GM19452 (cell line): ENCODE results near the gene MAGI1.

Experiments used
- ATAC-seq: cut with Tn5 transposase; IDR thresholded peaks from one replicate; pipeline ENCODE4 v1.9.1; 2021; ENCODE audit not compliant: unreplicated experiment

Gene MAGI1

DNA sequence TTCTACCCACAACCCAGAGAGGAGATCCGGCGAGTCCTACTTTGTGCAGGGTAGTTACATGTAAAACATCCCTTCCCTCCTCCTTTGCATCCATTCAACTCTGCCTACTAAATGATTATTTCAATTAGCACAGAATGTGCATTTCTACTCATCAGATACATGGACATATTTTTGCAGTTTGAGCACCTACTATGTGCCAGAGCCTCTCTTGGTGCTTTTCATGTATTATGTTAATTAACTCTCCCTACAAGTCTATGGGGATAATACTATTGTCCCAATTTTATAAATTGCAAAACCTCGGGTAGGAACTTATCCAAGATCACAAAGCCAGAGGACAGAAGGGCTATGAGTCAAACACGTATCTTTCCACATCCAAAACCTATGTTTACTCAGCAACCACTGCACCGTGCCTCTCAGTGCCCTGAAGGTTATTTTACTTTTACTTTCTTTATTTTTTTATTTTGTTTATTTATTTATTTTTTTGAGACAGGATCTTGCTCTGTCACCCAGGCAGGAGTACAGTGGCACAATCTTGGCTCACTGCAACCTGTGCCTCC is 432.8 kb downstream of the MAGI1 start:
- no peak for ATAC-seq

DNA sequence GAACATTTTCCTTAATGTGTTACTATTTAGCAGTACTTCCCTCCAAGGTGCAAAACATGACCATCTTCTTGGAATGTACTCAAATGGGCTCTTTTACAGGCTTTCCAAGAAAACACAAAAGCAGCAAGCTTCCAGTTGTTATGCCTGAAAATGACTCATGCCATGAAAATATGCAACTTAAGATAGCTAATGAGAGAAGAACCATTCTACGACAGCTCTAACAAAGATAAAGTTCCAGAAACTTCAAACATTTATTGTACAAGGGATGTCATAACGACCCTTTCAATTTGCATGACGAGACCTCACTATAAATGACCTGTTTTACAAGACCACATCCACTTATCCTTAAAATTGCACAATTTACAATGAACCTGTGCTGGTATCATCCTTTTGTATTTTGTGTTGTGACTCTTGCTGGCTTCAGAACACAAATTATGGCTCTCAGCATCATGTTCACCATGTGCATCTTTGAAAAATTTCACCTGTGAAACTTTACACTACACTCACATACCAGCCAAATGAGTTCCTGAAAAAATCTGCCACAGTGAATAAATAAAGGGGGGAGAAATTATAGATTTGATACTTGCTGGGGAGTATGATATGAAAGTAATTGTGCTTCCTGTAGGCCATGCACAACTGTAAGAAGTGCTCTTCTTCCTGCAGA is 433.7 kb downstream of the MAGI1 start:
- ATAC-seq, result no peak

DNA sequence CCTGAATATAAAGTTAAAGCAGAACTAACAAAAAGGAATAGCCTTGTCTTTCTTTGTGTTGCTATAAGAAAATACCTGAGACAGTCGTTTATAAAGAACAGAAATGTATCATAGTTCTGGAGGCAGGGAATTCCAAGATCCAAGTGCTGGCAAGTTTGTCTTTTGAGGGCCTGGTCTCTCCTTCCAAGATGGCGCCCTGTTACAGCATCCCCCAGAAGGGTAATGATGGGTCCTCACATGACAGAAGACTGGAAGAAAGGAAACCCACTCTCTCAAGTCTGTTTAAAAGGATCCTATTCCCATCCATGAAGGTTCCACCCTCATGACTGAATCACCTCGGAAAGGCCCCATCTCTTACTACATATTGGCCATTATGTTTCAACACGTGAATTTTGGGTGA is 435.1 kb downstream of the MAGI1 start:
- ATAC-seq, result no peak

DNA sequence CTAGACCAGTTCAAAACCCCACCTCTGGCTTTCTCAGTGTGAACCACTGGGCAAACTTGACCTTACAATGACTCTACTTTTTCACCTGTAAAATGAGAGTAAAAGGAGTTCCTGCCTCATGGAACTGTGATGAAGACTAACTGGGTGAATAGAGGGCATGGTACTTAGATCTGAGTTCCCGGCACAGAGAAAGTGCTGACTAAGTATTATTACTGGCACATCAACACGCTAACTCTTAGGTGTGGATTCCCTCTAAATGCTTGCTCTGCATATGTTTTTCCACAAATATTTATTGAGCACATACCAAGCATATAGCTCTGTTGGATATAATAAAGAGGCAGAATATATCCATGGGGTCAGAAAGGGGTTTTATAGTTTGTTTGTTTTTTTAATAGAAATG is 437.8 kb downstream of the MAGI1 start:
- ATAC-seq, result no peak

DNA sequence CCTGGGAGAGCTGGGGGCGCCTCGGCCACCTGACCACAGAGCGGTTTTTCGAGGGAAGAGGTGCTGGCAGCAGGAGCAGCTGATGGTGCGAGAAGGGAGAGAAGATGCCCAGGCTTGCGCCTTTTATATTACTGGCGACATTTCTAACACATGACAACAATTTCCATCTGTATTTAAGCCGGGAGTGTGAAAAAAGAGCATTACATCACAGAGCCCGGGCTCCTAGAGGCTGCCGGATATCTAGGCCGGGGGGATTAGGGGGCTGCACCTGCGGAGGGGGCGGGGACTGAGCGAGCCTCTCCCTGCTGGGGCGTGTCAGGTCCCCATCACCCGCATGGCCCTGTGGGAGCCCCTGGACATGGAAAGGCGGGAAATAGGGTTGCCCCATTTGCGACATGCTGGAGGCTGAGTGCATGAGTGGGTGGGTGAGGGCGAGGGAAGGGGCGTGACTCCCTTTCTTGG is 440.7 kb downstream of the MAGI1 start:
- no peak for ATAC-seq

DNA sequence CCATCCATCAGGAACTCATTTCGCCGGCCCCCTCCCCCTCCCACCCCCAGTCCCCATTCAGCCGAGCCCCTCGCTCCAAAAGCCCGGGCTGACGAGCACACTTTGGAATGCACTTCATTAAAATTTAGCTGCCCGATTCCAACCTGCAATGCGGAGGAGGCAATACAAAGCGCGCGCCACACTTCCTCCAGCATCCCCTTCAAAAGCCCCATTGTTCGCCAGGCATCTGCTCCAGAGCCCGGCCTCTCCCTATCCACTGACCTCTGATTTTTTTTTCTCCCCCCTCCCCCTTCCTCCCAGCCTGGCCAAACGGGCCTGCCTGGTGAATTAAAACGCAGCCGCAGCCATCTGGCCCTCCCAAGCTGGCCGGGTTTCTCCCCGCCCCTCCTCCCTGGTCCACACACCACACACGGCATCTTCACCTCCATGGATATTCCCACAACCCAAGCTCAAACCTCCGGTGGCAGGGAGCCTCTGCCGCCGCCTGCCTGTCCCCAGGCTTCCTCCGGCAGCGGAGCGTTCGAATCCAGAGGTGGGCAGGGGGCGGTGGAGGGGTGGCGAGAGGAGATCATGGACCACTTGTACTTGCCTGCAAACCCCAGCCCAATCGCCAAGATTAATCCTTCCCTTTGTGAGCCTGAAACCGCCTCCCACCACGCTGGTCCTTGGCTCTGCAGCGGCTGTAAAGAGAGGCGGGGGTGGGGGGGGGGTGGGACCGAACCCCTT is 441.3 kb downstream of the MAGI1 start:
- no peak for ATAC-seq

DNA sequence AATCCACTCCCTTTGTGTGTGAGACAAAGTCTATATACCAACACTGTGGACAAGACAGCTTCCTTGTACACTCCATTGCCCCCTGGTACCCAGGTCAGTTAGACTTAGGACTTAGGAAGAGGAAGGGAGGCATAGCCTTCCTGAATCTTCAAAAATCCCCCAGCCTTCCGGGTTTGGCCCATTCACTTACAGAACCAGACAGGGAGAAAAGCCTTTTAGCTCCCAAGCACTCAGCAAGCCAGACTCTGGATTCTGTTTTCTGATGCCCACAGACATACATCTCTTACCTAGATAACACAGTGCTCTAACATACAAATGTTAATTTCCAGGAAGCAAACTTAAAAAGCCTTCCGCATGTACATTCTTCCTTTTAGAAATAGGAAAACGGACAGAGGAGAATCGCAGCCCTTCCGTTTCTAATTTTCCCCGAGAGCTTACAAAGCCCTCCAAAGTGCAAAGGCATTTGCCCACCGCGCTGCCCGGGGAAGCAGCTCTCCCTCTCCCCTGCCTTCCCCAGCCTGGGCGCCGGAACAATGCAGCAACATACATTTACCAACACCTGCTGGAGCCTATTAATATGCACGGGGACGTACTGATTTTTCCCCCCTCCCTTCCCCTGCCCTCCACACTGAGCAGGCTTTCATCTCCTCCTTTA is 442.0 kb downstream of the MAGI1 start:
- ATAC-seq, result no peak

DNA sequence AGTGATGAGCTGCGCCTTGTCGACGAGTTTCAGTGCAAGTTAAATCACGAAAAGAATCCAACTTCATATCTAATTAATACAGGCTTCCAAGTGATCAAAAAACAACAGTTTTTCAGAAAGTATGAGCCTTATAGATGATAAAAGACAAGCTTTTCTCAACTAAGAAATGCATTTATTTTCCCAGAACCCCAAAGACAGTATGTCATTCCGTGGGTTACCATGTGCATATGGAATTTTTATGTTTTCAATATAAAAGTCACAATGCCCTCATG is 442.8 kb downstream of the MAGI1 start:
- no peak for ATAC-seq

DNA sequence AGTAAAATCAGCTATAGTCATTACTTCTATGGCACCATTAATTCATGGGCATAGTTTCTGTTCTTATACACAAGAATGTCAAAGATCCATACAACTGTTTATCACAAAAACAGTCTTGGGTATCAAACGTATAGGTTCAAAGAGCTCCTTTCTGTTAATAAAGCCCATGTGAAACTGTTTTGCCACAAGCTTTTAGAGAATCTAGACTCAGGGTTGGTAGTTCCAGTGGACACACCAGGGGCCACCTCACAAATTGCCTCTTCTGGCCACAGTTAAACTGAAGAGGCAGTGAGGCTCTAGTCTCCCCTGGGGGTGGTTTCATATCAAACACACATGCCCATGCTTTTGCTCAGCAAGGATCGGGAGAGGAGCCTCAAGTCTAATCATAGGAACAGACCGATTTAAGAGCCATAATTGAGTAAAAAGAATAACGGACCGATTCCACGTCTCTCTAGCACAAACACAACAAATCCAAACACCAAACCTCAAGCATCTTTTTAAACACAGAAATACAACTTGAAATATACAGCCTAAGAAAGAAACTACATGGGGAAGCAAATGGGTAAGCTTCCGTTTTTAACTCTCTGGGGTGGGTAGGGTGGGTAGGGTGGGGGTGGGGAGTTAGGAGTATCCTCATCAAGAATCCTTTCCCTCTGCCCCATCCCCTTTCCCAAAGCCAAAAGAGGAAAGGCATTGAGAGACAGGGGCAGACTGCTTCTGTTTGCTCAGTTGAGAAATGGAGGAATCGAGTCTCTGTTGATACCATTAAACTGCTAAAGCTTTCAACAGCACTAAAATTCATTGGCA is 443.3 kb downstream of the MAGI1 start:
- no peak for ATAC-seq

DNA sequence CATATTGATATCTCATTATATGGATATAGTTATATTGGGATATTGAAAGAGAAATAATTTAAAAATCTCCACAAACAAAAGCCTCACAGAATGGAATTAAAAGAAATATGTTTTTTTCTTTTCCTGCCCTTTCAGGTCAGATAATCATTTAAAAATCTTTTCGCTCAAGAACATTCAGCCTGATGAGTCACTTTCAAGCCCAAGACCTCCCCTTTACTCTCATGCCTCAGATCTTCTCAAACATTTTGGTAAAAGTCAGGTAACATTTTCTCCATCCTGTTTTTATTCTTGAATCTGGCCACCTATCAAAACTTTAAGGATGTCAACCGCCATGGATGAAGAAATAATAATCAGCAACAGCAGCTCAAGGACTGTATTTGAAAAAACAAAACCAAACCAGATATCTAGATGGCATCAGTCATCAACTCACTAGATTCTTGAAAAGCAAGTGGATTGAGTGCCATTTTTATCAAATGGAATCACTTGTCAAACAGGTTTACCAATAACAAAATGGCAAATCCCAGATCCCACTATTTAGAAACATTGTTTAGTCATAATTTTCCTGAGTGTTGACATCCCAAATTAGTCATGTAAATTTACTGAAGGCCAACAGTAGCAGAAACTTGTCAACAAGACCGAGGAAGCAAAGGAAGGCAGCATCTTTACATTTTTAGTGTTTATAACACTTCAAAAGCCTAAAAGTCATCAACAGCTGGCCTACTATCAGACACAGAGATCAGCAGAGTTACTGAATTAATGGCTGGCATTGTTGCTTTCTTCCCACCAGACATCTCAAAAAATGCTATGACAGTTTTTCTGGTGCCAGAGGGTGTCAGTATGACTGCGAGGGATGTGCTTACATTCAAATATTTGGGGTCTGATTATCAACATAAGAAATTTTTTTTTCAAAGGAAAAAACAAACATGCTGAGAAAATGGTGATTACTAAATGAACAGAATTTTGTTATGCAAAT is 444.7 kb downstream of the MAGI1 start:
- no peak for ATAC-seq

DNA sequence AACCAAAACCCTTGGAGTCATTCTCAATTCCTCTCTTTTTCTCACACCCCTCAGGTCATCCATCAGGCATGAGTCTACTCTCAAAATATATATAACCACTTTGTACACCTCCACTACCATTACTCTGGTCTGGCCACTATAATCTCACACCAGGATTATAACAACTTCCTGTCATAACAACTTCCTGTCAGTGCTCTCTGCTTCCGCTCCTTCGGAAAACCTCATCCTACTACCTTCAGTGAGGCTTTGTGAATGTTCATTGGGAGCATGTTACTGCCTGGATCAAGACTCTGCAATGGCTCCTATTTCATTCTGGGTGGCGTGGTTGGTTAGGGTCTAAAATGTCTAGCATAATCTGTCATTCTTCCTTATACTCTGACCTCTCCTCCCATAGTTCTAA is 447.4 kb downstream of the MAGI1 start:
- no peak for ATAC-seq

DNA sequence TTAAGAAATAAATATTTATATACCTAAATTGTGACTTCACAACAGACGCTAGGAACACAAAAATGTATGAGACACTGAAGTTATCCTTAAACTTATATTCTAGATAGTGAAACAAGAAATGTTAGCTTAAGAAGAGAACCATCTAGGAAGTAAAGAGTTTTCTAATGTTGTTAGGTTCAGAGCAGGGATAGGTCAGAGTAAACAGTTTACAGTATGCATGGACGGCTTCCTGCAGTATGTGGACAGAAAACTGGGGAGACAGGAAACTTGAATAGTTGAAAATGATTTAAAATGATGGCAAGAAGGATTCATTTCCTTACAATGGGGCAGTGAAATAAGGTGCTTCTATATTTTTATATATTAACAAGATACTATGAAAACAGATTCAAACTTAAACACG is 449.8 kb downstream of the MAGI1 start:
- ATAC-seq, result no peak

DNA sequence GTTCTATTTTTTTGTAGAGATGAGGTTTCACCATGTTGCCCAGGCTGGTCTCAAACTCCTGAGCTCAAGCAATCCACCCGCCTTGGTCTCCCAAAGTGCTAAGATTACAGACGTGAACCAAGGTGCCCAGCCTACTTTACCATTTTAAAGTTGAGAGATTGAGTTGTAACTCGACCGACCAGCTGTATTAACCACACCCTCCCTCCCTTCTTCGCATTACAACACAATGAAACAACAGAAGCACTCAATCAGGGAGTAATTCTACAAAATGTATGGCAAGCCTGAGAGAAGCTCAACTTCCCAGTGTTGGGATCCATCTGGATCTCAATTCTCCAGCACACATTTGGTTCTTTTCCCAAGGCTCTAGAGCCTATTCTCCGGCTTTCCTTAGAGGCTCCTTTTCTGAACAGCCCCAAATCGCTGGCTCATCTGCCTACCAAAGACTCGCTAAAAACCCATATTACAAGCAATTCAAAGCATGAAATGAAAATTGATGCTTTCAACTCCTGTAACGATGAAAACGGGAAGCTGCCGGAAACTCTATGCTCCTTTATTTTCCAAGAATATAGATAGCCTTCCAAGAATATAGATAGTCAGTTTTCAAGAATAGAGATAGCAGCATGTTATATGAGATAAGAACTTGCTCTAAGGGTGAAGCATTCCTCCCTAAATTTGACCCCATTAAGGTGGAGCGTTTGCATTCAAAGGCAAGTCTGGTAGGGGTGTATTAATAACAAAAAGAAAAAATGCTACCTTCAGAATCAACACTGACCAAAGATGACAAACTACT is 450.9 kb downstream of the MAGI1 start:
- ATAC-seq, result no peak

DNA sequence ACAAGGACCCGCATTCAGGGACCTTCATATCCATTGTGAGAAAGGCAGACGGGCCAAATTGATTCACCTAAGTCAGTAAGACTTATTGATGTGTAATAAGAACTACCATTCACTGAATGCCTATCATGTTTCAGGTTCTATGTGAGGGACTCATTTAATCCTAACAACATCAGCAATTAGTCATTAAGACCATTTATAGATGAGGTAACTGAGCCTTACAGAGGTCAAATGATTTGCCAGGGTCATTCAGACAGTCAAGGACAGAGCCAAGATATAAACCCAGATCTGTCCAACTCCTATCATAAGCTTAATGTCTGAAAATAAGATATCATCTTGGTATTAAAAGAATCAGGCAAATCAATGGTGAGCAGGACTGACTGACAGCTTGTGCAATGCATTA is 453.8 kb downstream of the MAGI1 start:
- no peak for ATAC-seq

DNA sequence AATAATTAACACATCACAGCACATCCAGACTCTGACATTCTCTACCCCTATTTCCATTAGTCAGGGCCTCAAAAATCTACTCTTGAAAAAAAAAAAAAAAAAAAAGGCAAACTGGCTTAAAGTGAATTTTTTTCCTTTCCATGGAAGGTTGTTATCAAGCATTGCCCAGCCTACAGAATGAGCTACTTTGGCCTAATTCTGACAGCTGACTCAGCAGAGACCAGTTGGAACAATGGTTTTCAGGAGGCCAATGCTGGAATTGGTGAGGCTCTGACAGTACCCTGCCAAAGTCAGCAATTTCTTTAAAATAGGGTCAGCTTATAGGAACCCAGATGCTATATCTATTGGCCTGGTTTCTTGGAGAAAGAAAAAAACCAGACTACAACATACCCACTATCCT is 454.7 kb downstream of the MAGI1 start:
- ATAC-seq, result no peak

DNA sequence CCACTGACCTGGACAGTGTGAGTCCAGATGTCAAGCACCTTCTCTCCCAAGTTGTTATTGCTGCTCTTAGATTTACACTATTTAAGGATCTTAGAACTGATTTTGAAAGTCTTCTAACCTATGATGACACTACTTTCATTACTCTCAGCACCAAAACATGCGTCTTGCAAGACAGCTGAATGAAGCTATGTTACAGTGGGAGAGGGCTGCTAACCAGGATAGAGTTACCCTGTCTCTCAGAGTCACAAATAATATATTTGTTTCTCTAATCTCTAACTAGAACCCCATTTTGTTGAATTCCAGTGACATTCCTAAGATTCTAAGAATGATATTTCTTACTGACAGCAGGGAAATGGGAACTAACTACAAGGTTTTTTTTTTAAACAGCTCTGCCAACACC is 455.5 kb downstream of the MAGI1 start:
- no peak for ATAC-seq

DNA sequence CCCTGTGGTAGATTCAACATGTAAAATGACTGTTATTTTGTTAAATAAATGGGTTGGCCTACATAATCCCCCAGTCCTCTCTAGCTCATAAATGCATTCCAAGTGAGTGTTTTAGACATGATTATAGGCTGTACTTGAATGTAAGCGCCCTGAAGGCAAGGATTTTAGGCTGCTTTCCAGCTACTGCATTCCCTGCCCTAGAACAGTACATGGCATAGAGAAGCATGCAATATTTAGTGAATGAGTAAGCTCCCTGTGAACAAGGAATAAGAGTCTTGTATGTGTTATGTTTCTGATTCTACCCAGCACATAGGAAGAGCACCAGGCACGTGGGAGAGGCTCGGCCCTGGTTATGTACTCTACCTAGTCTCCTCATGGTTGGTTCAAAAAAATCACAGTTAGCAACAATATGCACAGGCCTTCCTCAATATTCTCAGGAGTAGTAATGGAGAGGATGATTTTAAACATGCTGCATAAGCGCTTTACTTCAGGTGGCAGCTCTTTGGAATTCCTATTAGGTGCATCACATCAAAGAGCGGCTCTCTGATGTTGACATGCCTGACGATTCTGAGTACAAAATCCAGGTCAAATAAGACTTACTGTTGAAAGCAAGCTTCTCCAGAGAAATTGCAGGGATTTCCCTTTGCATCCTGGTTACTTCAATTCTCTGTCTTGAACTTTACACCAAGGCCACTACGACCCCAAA is 456.6 kb downstream of the MAGI1 start:
- ATAC-seq, result no peak

DNA sequence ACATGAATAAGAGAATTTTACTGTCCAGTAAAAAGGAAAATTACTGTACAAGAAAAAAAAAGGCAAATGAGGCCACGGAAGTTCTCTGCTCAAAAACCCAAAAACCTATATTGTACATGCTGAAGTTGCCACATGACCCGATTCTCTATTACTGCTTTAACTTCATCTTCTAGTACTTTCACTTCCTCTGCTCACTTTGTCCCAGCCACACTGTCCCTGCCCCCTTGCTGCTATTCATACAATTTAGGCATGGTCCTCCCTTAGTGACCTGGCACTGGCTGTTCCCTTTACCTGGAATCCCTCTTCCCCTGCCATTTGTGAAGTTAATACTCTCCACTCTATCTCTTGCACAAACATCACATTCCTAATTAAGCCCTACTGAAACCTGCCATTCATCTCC is 457.4 kb downstream of the MAGI1 start:
- ATAC-seq, result no peak

DNA sequence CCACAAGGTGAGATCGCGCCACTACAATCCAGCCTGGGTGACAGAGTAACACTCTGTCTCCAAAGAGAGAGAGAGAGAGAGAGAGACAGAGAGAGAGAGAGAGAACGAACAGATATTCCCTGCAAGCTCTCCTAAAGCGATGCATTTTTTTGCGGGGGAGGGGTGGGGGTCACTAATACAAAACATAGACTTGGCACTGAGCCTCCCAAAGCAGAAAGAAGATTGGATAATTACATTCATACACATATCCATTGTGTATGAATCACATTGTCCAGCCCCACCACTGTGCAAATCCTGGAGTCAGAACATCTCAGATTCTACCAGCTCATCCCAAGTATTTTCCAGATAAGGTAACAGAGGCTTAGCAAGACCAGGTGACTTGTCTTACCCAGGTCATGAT is 459.9 kb downstream of the MAGI1 start:
- no peak for ATAC-seq
